GM12878 (cell line): ENCODE results near the gene ULBP1.
"Not testable (repeated sequence)": the region's sequence is repeated elsewhere in the genome, so short reads cannot be mapped to it uniquely, and the experiment has no call there.

Source experiments
- CBX5 ChIP-seq: sonication (generic); IDR thresholded peaks from 2 replicates; pipeline ENCODE4 v1.6.1; 2016; ENCODE audit warnings: low read depth, moderate library complexity, mild to moderate bottlenecking, inconsistent platforms
- CREM ChIP-seq: IDR thresholded peaks from 2 replicates; pipeline ENCODE4 v1.6.1; 2014; ENCODE audit warnings: antibody characterized with exemption, low read depth
- CTCF ChIP-seq, 3 experiments: IDR thresholded peaks in 2 of 3; conservative IDR thresholded peaks in 1 of 3; 2 replicates each; pipeline ENCODE4 v1.5.1; 2011; ENCODE audit warnings: low read depth in 3 of 3, low read length in 3 of 3, mild to moderate bottlenecking in 3 of 3, control low read depth in 2 of 3, moderate library complexity in 2 of 3, inconsistent platforms in 1 of 3, mixed read lengths in 1 of 3; ENCODE audit not compliant: control insufficient read depth in 2 of 3, insufficient read depth in 1 of 3; ENCODE audit errors: extremely low read depth in 1 of 3
- GABPA ChIP-seq: IDR thresholded peaks from 2 replicates; pipeline ENCODE4 v1.6.1; 2014; ENCODE audit warnings: antibody characterized with exemption, low read depth, mild to moderate bottlenecking, inconsistent platforms
- KDM1A ChIP-seq: fragments of 200-600 bp; sonication (generic); IDR thresholded peaks from 2 replicates; pipeline ENCODE4 v1.6.1; 2016; ENCODE audit warnings: borderline replicate concordance
- MAX ChIP-seq: IDR thresholded peaks from 2 replicates; pipeline ENCODE4 v1.6.1; 2012; ENCODE audit warnings: low read depth, low read length, improper control_type of control experiment
- MTA3 ChIP-seq: IDR thresholded peaks from 2 replicates; pipeline ENCODE4 v1.6.1; 2012; ENCODE audit warnings: low read length, inconsistent platforms, borderline replicate concordance
- NFIC ChIP-seq: IDR thresholded peaks from 2 replicates; pipeline ENCODE4 v1.6.1; 2012; ENCODE audit warnings: low read depth, mild to moderate bottlenecking, inconsistent platforms, low read length, moderate library complexity
- NR2C2 ChIP-seq: IDR thresholded peaks from 2 replicates; pipeline ENCODE4 v1.6.1; 2011; ENCODE audit warnings: borderline replicate concordance, low read depth; ENCODE audit not compliant: control insufficient read depth, insufficient read length
- POLR2AphosphoS5 ChIP-seq: IDR thresholded peaks from 2 replicates; pipeline ENCODE4 v1.6.1; 2011; ENCODE audit warnings: mild to moderate bottlenecking, low read length, inconsistent platforms
- RCOR1 ChIP-seq: conservative IDR thresholded peaks from 2 replicates; pipeline ENCODE4 v1.6.1; 2012; ENCODE audit warnings: low read depth, low read length, improper control_type of control experiment
- USF1 ChIP-seq: IDR thresholded peaks from 2 replicates; pipeline ENCODE4 v1.6.1; 2011; ENCODE audit warnings: borderline replicate concordance, low read depth, mild to moderate bottlenecking, moderate library complexity, mixed read lengths, low read length; ENCODE audit not compliant: insufficient read depth; ENCODE audit errors: extremely low read length

- TF ChIP-seq CREM; CTCF (IDR thresholded peaks at IDR 0.05 in 2 of 3, conservative IDR thresholded peaks at IDR 0.05 in 1 of 3; ENCODE audit: control insufficient read depth in 2 of 3, extremely low read depth in 1 of 3, insufficient read depth in 1 of 3, low read depth in 3 of 3, low read length in 3 of 3); MAX; POLR2AphosphoS5; NR2C2; MTA3; GABPA; KDM1A; NFIC; USF1; RCOR1; CBX5: not testable (repeated sequence)
Measured at GRCh38 chr6:149953934-149954327, 9.8 kb upstream of the ULBP1 start.
